Adrenal gland (tissue), 5 donors: Measurements from ENCODE around the gene ZBTB4.

ENCODE experiments used
- CTCF ChIP-seq, 6 experiments: fragments of 450-650 bp in 4 of 6; fragments of 200-600 bp in 2 of 6; sonication (generic) in 1 of 6; IDR thresholded peaks; 1 replicate in 5 of 6; 2 replicates in 1 of 6; pipeline versions ENCODE4 v1.5.1 to v1.8.0; 2016 to 2021; ENCODE audit warnings: antibody characterized with exemption in 6 of 6, mild to moderate bottlenecking in 2 of 6, moderate library complexity in 1 of 6
- POLR2A ChIP-seq, 2 donors: fragments of 450-650 bp; IDR thresholded peaks; one replicate each; pipeline ENCODE4 v1.6.1; 2017; ENCODE audit warnings: antibody characterized with exemption in 2 of 2, mild to moderate bottlenecking in 2 of 2, moderate library complexity in 1 of 2
- donor health status: DM: no; HTN: no; CAD: no.

- TF ChIP-seq CTCF (IDR thresholded peaks at IDR 0.05): no peak
- TF ChIP-seq POLR2A (IDR thresholded peaks at IDR 0.05): no peak
Measured at GRCh38 chr17:7439462-7440112, 39.8 kb downstream of the ZBTB4 start, which contains the start of gene FGF11.
